GM18870 (cell line): ENCODE measurements around the gene GCC1.

Experiments
- ATAC-seq: cut with Tn5 transposase; IDR thresholded peaks from one replicate; pipeline ENCODE4 v1.9.1; 2021; ENCODE audit warnings: moderate library complexity; ENCODE audit not compliant: unreplicated experiment

GCC1 gene

DNA sequence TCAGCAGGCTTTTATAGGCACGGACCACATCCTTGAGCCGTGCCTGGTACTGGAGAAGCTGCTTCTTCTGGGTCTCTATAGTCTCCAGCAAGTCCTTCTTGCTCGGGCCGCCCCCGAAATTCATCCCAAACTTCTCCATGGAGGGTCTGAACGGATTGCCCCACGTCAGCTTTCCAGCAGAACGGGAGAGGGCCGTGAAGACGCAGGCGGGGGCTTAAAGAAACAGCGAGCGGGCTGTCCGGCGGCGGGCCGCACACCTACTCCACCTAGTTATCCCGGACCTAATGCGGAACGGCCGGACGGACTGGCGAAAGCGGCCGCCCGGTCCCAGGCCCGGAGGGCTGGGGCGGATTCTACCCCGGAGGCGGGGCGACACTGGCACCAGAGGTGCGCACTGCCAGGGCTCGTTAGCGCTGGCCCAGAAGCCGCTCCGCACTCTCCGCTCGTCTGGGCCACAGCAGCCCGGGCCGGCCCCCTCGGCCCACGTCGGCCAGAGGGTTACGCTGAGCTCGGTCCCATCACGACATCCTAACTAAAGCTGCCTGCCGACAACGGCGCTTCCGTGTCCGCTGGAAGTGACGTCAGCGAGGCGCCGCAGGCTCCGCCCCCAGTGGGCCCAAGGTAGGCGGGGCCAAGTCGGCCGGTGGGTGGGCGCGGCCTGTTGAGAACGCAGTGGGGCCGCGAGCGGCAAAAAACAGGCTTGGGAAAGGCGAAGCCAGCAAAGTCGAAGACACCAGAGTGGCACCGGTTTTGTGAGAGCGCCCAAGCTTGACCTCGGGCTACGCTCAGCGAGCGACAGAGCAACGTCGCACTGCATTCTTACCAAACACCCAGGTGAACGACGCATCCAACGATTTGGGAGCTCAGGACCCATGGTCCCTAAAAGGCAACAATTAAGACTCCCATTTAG is at the start of gene GCC1:
Gene GCC1, minus strand, starts transcription at position 553 of the 910 bp plus-strand sequence. Its CDS starts 414 bp downstream, at position 139.
- ATAC-seq: peak; percentile 82

DNA sequence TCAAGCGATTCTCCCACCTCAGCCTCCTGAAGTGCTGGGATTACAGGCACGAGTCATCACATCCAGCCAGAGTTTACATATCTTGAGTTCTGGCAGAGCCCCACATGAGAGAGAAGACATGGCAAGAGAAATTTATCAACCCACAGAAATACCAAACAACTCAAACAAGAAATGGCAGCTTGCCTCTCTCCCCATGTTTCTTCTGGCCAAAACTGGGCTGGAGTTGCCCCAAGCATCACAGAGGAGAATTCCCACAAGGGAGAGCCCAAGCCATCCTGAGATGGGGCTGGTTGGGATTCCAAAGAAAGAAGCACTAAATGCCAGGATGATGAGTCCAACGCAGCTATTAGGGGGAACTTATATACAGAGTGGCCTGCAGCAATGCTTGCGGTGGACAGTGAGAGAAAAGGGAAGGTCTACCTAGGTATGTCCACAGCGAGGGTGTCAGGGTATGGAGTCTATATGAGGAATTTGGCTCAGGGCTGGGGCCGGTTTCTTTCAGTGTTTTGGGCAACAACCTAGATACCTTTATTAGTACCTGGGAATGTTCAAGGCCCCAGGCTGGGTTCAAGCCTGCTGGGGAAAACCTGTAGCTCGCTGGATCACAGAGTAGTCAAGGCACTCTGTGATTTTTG is 47.0 kb upstream of the GCC1 start:
- no peak for ATAC-seq

- ATAC-seq: no peak
These were observed 44.0 kb upstream of the GCC1 start for GRCh38 chr7:127629268-127629854.

DNA sequence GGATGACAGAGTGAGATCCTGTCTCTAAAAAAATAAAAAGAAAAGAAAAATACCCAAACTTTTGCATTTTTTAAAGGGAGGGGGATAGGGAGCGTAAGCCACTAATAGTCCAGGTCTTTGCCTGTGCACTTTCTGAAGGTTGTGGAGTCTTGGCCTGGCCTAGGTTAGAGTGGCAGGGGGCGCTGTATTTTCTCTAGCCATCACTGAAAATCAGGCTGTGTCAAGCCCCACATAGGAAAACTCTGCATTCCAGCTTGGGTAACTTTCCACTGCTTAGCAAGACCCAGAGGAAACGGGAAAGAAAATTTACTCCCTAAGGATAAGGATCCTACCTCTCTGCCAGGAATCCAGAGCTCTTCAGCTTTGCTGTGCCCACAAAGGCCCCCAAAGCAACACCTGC is 43.0 kb upstream of the GCC1 start:
- no peak for ATAC-seq

DNA sequence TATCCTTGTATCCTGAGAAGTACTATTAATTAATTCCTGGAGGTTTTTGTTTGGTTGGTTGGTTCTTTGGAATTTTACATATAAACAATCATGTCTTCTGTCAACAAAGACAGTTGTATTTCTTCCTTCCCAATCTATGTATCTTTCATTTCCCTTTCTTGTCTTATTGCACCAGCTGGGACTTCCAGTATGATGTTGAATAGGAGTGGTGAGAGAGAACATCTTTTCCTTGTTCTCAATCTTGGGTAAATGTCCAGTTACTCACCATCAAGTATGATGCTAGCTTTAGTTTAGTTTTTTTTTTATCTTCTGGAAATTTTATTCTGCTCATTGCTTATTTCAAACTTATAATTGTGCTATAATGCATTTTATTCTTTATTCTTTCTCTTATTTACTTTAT is 39.9 kb upstream of the GCC1 start:
- no peak for ATAC-seq

GRCh38 chr7:127620406-127621233 is 35.2 kb upstream of the GCC1 start:
- no peak for ATAC-seq

DNA sequence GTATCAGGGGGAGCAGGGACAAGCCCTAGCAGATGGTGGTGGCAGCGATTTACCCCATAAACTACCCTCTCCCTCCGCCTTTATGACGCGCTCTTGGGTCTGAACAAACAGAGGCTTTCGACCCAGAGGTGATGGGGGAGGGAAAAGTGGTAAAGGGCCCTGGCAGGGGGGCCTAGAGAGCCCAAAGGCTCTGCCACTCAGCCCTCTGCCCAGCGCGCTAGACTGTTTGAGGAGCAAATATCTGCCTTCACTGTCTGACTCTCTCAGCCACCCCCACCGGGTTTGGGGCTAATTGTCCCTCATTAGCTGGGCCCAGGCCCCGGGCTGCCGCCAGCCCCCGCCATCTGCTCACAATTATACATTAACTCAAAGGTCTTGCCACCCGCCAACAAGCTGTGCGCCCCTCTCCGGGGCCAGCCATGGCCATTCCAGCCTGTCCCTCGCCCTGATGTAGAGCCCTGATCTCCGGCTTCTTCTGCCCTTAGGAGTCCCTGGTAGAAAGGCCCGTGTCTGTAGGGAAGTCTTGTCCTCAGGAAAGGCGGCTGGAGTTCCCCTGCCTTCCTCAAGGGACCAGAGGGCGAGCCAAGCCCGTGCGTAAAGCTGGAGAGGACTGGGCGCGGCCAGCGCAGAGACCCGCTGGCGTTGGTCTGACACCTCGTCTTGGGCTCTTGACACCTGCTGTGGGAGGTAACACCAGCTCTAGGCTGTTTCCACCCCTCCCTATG is 34.4 kb upstream of the GCC1 start:
- no peak for ATAC-seq

DNA sequence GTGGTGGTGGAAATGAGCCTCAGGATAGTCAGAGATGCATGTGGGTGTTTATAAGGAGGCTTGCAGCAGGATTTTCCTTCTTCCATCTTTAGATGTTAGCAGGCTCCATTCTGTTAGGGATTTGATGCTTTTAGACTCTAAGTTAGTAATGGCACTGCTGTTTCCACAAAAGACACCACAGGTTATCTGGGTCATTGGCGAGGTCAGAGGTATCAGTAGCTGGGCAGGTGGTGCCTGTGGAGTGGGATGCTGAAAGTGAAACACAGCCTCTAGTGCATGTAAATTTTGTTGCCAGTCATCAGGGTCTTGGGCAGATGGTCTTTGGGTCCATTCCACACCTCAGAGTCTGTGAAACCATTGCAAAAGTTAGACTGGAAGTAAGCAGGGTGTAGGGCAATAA is 33.4 kb upstream of the GCC1 start:
- no peak for ATAC-seq

DNA sequence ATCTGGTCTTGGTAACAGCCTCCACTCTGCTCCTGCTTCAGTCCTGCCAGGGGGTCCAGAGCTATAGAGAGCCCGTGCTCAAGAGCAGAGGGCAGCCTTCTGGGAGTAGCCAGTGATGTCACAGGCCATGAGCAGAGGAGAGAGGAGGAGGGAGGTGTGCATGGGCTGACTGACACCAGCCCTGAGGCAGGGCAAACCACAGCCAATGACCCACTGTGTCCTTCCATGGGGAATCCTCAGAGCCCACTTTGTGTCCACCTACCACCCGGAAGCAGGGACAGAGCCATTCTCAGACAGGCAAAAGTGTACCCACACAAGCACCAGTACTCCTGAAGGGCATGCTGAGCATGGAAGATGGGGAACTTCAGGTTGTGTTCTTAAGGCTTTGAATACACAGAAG is 32.6 kb upstream of the GCC1 start, which contains the start of gene PAX4:
Gene PAX4, minus strand, starts transcription at position 101 of the 400 bp plus-strand sequence. CDS start 2,214 bp downstream, outside the sequence.
- ATAC-seq: no peak

DNA sequence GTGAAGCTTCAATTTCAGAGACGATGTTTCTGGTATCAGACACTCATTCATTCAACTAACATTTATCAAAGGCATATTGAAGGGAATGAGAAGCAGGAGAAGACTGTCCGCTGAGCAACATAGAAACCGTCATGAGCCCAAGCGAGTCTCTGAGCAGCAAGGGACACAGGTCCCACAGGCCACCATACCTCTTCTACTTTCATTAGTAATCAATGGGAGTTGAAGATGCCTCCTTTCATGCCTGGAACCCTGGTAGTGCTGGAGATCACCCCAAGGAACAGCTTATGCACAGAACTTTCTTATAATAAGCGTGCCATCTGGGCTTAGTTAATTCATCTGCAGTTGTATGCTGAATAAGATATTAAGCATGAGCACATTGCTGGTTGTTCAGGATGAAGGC is 31.3 kb upstream of the GCC1 start:
- ATAC-seq: no peak

GRCh38 chr7:127612263-127612662 is 26.9 kb upstream of the GCC1 start:
- ATAC-seq: no peak

- ATAC-seq: no peak
These were observed 23.9 kb upstream of the GCC1 start for GRCh38 chr7:127609297-127609696.

DNA sequence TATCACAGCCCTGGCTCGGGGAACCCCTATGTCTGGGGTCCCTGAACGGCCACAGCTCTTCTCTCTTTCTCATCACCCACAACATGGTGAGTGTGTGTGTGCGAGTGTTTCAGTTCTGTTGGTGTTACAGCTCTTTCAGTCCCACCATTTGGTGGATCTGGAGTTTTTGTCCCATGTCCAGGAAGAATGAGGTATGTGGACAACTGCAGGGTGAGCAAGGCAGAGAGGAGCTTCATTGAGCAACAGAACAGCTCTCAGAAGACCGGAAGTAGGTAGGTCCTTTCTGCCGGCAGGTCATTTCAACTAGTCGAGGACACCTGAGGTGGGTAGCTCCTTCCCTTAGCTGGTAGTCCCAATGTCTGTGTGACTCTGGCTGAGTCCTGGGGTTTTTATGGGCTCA is 23.1 kb upstream of the GCC1 start:
- no peak for ATAC-seq

DNA sequence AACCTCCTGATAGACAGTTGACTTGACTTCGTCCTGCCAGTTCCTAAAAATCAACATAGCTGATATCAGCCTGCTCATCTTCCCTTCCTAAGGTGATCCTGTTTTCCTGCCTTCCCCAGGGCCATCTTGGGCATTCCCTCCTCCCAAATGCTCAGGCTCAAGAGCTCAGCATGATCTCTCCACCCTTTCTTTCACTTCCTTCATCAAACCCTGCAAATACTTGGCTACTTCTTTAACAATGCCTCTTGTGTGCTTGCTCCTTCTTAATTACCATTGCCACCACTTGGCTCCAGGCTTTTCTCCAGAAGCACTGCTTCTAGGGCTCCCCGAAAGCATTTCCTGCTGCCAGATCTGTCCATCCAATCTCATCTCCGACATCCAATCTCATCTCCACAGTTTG is 15.5 kb upstream of the GCC1 start:
- ATAC-seq: no peak

- ATAC-seq: no peak
These were observed 12.9 kb upstream of the GCC1 start for GRCh38 chr7:127598318-127598717.

- no peak for ATAC-seq
These were observed 10.3 kb upstream of the GCC1 start for GRCh38 chr7:127595737-127596136.

DNA sequence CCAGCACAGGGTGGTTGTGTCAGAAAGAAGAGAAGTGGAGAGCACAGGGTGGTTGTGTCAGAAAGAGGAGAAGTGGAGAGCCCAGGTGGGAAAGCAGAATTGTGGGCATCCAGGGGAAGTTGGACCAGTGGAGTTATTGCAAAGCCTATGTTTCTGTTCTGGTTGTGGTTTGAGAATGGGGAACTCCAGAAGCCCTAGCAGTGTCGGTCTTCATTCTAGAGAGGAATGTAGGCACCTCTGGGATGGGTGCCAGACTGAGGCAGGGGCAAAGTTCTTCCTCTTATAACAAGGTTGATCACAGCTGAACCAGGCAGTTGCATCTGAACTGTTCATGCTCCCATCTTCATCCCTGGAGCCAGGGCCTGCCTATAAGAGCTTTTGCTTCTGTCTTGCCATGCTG is 9.1 kb upstream of the GCC1 start:
- ATAC-seq: no peak

DNA sequence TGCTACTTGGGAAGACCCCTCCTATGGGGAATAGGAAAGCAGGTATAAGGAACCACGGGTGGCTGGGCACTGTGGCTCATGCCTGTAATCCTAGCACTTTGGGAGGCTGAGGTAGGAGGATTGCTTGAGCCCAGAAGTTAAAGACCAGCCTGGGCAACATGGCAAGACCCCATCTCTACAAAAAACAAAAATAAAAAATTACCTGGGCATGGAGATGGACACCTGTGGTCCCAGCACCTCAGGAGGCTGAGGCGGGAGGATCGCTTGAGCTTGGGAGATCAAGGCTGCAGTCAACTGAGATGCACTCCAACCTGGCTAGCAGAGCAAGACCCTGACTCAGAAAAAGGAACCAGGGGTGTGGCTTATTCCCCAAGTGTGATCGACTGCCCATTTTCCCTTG is 7.2 kb upstream of the GCC1 start:
- ATAC-seq: no peak

- no peak for ATAC-seq
These were observed 6.2 kb upstream of the GCC1 start for GRCh38 chr7:127591591-127591990.

DNA sequence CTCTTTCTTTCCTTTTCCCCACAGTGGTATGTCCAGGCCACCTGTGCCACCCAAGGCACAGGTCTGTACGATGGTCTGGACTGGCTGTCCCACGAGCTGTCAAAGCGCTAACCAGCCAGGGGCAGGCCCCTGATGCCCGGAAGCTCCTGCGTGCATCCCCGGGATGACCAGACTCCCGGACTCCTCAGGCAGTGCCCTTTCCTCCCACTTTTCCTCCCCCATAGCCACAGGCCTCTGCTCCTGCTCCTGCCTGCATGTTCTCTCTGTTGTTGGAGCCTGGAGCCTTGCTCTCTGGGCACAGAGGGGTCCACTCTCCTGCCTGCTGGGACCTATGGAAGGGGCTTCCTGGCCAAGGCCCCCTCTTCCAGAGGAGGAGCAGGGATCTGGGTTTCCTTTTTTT is 5.8 kb upstream of the GCC1 start:
- no peak for ATAC-seq
